ENCODE measurements around the gene ZNF366. TPM values are rescaled to one million over a fixed set of nuclear protein-coding genes. Genes with fewer than 3 reads are reported as not detected.

Gene ZNF366
- total and polyA plus RNA-seq, 2 experiments from 2014 or later = 2.5 TPM; not detected in 1

- Histone ChIP-seq H3K79me2 (no peaks in the 10 kb centered on the region), H4K20me1 (ENCODE audit: insufficient read depth, poor library complexity, severe bottlenecking) (no peaks in the 10 kb centered on the region), H3K27ac (no peak overlapping the region), H3K4me1 (ENCODE audit: insufficient read depth) (no peaks in the 10 kb centered on the region), H2AFZ (no peak overlapping the region), H3K4me2 (no peak overlapping the region), H3K27me3 (no peaks in the 10 kb centered on the region), H3K9me2 (replicated peaks; ENCODE audit: insufficient read depth) (no peaks in the 10 kb centered on the region), H3K9me3 (ENCODE audit: low read depth) (no peaks in the 10 kb centered on the region), H3K4me3 (no peak overlapping the region), H3K36me3 (replicated peaks; ENCODE audit: insufficient read depth, low read depth) (no peaks in the 10 kb centered on the region)
- no peak for TF ChIP-seq EZH2 (IDR thresholded peaks at IDR 0.05; ENCODE audit: borderline replicate concordance)
- no peak for TF ChIP-seq EZH2phosphoT487 (IDR thresholded peaks at IDR 0.05; ENCODE audit: low read depth, severe bottlenecking, unreplicated experiment)
- TF ChIP-seq, protein P1, sequence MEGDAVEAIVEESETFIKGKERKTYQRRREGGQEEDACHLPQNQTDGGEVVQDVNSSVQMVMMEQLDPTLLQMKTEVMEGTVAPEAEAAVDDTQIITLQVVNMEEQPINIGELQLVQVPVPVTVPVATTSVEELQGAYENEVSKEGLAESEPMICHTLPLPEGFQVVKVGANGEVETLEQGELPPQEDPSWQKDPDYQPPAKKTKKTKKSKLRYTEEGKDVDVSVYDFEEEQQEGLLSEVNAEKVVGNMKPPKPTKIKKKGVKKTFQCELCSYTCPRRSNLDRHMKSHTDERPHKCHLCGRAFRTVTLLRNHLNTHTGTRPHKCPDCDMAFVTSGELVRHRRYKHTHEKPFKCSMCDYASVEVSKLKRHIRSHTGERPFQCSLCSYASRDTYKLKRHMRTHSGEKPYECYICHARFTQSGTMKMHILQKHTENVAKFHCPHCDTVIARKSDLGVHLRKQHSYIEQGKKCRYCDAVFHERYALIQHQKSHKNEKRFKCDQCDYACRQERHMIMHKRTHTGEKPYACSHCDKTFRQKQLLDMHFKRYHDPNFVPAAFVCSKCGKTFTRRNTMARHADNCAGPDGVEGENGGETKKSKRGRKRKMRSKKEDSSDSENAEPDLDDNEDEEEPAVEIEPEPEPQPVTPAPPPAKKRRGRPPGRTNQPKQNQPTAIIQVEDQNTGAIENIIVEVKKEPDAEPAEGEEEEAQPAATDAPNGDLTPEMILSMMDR (IDR thresholded peaks at IDR 0.05; ENCODE audit: poor library complexity) = no peak
- WGBS (ENCODE audit: low lambda C conversion rate, missing lambda C conversion rate) = 46% methylated on average over 7 of the region's 7 CpGs
- DNase-seq (ENCODE audit: low spot score) = no peak
Measured at GRCh38 chr5:72541501-72542225, 34.5 kb upstream of the ZNF366 start.

DNA sequence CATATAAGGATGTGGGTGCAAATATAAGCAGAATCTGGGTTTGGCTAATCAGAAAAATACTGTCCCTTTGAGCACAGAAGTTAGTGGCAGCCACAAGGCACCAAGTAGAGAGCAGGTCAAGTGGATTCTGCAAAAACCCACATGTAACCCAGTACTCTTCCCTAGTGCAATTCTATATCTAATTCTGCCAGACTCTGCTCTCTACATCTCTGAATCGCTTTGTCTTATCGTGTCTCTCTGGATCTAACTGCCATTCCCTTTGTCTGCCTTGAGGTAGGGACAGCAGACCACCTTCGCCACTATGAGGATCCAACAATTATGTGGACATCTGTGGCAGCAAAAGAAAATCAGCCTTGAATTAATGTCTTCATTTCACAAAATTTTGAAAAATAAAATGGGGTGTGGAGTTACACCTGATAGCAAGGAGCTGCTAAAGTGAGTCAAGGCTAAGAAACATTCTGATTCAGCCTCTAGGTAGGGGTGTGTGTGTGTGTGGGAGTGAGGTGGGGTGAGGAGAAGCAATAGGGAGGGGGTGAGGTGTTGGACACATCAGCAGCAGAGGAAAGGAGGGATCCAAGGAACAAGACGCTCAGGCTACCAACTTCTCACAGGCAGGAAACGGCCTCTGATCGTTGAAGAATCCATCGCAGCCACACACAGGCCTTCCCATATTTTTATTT lies 33.7 kb upstream of the ZNF366 start:
- WGBS (ENCODE audit: low lambda C conversion rate, missing lambda C conversion rate) = 83% methylated on average over 7 of the region's 7 CpGs
- Histone ChIP-seq H3K79me2 (no peaks in the 10 kb centered on the region), H3K4me3 (no peak overlapping the region), H3K27me3 (no peaks in the 10 kb centered on the region), H3K36me3 (replicated peaks; ENCODE audit: insufficient read depth, low read depth) (no peaks in the 10 kb centered on the region), H2AFZ (no peak overlapping the region), H4K20me1 (ENCODE audit: insufficient read depth, poor library complexity, severe bottlenecking) (no peaks in the 10 kb centered on the region), H3K4me1 (ENCODE audit: insufficient read depth) (no peaks in the 10 kb centered on the region), H3K9me2 (replicated peaks; ENCODE audit: insufficient read depth) (no peaks in the 10 kb centered on the region), H3K27ac (no peak overlapping the region), H3K4me2 (no peak overlapping the region), H3K9me3 (ENCODE audit: low read depth) (no peaks in the 10 kb centered on the region)
- no peak for DNase-seq (ENCODE audit: low spot score)
- TF ChIP-seq EZH2 (IDR thresholded peaks at IDR 0.05; ENCODE audit: borderline replicate concordance) (no peak), EZH2phosphoT487 (IDR thresholded peaks at IDR 0.05; ENCODE audit: low read depth, severe bottlenecking, unreplicated experiment) (no peak)
- TF ChIP-seq, protein P1 (IDR thresholded peaks at IDR 0.05; ENCODE audit: poor library complexity) = no peak

DNA sequence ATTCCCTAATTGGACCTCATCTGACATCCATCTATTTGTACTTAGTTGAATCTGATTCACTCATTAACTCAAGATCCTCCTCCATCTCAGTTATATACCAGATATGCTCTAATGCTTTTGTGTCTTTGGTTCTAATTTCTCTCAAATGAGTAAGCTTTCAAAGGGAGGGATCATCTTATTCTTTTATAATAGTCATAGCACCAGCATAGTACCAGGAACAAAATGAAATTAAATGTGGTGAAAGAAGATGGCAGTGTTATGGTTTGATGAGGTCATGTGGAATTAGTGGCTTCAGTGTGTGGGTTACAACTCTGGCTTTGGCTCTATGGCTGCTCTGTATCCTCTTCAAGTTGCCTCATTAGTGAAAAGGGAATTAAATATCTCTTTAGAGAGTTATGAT lies 32.5 kb upstream of the ZNF366 start:
- TF ChIP-seq EZH2phosphoT487 (IDR thresholded peaks at IDR 0.05; ENCODE audit: low read depth, severe bottlenecking, unreplicated experiment) (no peak), EZH2 (IDR thresholded peaks at IDR 0.05; ENCODE audit: borderline replicate concordance) (no peak)
- TF ChIP-seq, protein P1 (IDR thresholded peaks at IDR 0.05; ENCODE audit: poor library complexity) = no peak
- no peaks in the 10 kb centered on the region for H3K9me3 ChIP-seq (ENCODE audit: low read depth)
- no peak overlapping the region for H3K4me2 ChIP-seq
- no peaks in the 10 kb centered on the region for H4K20me1 ChIP-seq (ENCODE audit: insufficient read depth, poor library complexity, severe bottlenecking)
- no peaks in the 10 kb centered on the region for H3K4me1 ChIP-seq (ENCODE audit: insufficient read depth)
- H3K36me3 ChIP-seq (replicated peaks; ENCODE audit: insufficient read depth, low read depth) = no peaks in the 10 kb centered on the region
- no peaks in the 10 kb centered on the region for H3K79me2 ChIP-seq
- H3K27me3 ChIP-seq = no peaks in the 10 kb centered on the region
- no peak overlapping the region for H2AFZ ChIP-seq
- no peak overlapping the region for H3K27ac ChIP-seq
- no peak overlapping the region for H3K4me3 ChIP-seq
- H3K9me2 ChIP-seq (replicated peaks; ENCODE audit: insufficient read depth) = no peaks in the 10 kb centered on the region
- DNase-seq (ENCODE audit: low spot score) = no peak
